Stimulated activated CD4-positive, alpha-beta T cell treated with anti-CD3 and anti-CD28 coated beads, TNF-alpha, amount 100 ng/mL, for 4 hours (primary cell): ENCODE data around the gene CHN2.

ENCODE experiments used
- DNase-seq, 3 experiments: peaks; one replicate each; pipeline ENCODE4 v3.0.0-alpha.2; 2020; ENCODE audit warnings: low read depth in 3 of 3

Gene CHN2

GRCh38 chr7:29360633-29361625 is 166.4 kb downstream of the CHN2 start:
- DNase-seq, result no peak

DNA sequence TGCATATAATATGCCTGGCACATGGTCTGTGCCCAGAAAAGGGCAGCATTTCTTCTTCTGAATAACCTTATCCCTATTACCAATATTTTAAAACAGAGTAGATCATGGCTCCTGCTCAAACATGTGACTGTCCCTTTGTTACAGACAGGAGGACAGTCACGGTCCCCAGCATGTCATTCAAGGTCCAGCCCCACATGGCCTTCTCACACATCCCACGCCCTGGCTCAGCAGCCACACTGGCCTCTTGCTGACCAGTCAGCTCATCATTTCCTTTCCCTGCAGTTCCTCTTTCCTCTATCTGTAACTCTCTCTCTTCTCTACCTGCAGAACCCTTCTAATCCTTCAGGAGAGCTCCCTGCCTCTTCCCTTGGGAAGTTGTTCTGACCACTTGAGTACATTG is 167.8 kb downstream of the CHN2 start:
- no peak for DNase-seq

- no peak for DNase-seq
Measured at GRCh38 chr7:29363636-29364425, 169.3 kb downstream of the CHN2 start.

- no peak for DNase-seq
Measured at GRCh38 chr7:29364661-29365060, 170.1 kb downstream of the CHN2 start.

DNA sequence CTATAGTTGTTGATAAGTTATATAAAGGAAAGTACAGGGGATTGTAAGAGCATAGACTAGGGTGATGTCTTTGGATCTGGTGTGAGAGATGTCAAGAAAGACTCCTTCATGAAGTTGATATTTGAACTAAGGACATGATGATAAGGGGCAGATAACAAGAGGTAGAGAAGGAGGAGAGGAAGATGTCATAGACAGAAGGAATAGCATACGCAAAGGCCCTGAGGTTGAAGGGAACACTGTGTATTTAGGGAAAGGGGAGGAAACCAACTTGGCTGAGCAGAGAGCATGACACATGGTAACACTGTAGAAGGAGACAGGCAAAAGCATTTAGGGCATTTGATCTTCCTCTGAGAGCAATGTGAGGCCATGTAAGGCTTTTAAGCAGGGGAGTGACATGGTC is 170.8 kb downstream of the CHN2 start:
- DNase-seq, result no peak

DNA sequence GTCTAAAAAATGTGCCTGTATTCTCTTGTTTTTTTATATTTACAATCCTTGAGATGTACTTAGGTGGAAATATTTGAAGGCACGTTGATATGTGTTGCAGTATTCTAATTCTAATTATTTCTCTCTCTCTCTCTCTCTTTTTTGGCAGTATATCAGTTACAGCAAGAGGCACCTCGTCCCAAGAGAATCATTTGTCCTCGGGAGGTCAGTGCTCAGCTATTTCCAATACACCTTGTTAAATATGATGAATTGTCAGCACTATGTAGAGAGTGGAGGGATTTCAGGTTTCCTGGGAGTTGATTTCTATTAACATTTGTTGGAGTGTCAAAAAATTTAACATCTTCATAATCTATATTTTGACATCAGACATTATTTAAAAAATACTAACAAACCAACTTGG is 173.2 kb downstream of the CHN2 start:
- no peak for DNase-seq

DNA sequence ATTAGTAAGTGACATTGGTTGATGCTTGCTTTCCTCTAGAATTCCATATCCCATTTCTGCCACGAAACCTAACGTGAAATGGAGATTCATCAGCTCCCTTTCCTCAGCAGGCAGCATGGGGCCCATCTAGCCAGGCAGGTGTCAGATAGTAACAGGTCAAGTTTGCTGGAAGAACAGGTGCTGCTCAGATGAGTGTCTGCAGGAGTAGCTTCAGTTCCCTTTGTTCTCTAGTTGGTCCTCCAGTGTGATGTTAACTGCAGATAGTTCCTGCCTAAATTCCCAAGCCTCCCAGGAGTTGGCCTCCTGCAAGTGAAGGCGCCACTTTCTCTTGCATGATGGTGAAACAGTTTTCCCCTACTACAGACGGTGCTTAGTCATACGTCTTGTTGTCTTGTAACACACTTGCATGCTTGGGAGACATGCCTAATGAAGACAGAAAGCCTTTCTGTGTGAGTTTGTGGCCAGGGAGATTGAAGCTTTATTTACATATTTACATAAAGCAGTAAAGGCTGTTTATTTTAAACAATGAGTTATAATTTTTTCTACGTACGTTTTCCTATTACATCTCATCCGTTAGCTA is 175.4 kb downstream of the CHN2 start:
- DNase-seq, result no peak

- no peak for DNase-seq
Measured at GRCh38 chr7:29370531-29371314, 176.1 kb downstream of the CHN2 start.

- DNase-seq, result no peak
Measured at GRCh38 chr7:29371472-29371871, 176.9 kb downstream of the CHN2 start.

GRCh38 chr7:29372351-29373090 is 177.9 kb downstream of the CHN2 start:
- DNase-seq, result no peak

- no peak for DNase-seq
Measured at GRCh38 chr7:29375641-29376562, 181.3 kb downstream of the CHN2 start.

DNA sequence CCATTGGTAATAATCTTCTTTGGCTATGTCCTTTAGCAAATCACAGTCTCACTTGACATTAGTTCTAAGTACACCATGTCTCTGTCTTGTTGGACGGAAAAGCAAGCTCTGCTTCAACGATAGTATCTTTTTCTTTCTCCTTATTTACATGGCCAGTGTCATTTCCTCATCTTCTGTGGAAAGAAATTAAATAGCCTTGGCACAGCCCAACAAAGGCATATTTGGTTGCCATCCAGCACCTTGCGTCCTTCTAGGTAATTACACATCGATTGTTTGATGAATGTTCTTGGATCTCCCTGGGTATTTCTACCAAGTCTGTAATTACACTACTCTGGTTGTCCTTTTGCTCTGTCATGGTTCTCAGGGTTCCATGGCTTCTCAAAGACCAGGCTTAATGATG is 183.1 kb downstream of the CHN2 start:
- DNase-seq, result no peak

DNA sequence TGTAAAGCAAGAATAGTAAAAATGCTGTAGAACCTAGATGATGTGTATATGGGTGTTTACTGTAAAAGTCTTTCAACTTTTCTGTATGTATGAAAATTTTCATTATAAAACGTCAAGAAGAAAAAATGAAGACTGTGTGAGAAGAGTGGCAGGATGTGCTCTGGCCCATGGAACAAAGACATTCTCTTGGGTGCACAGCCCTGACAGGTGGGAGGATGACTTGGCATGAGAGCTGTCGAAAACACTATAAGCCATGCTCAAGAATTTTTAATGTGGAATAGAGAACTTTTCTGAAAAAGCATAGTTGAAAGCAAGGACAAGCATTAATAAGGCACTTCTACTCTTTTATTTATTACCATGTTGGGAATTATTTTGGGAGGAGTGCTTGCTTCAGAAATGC is 185.0 kb downstream of the CHN2 start:
- no peak for DNase-seq

DNA sequence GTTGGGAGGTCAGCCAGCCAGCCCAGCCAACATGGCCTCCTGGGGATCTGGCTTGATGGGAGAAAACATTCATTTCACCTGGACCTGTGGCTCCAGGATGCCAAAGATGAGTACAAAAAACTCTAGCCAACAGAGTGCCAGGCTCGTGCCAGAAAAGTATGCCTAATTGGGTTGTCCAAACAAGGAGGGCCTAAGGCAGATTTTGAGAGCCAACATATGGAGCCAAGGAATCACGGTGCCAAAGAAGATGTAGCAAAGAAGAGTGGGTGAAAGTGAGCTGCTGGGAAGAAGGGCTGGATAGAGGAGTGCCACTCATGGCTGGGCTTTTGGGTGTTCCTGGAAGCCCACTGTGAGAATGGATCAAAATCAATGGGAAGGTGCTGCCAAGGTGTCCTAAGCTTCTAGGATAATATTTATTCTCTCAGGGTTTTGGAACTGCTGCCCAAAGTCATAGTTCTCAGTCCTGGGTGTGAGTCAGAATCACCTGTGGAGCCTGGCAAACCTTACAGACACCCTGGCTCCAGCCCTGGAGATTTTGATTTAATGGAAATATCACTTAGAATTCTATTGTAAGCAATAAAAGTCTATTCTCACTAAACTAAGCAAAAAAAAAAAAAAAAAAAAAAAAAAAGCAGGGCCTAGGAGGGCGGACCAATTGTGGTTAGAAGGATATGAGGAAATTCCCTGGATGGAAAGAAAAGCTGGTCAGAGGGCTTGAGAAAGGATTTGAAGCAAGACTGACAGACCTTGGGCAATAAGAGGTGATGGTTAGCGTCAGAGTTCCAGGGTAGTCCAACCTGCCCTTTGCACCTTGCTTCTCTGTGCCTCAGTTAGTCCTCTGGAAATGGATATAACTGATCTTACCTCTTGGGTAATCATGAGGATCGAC is 186.9 kb downstream of the CHN2 start:
- DNase-seq, result no peak

- no peak for DNase-seq
Measured at GRCh38 chr7:29384277-29384676, 189.7 kb downstream of the CHN2 start.

- no peak for DNase-seq
Measured at GRCh38 chr7:29385214-29385814, 190.7 kb downstream of the CHN2 start.

- DNase-seq, result no peak
Measured at GRCh38 chr7:29386196-29386765, 191.7 kb downstream of the CHN2 start.

- no peak for DNase-seq
Measured at GRCh38 chr7:29391262-29391661, 196.7 kb downstream of the CHN2 start.
